H9 (cell line): ENCODE results near the gene TYW3. TPM values are rescaled to one million over a fixed set of nuclear protein-coding genes. Genes with fewer than 3 reads are reported as not detected.

Experiments used
- DNase-seq: peaks from one replicate; pipeline ENCODE4 v3.0.0-alpha.2; 2017
- H2AFZ ChIP-seq: one replicate; pipeline ENCODE4 v1.6.1; 2013; ENCODE audit warnings: mild to moderate bottlenecking, low read length, control low read depth, moderate library complexity
- H2AK5ac ChIP-seq: 2 replicates; pipeline ENCODE4 v1.6.1; 2013; ENCODE audit warnings: low read length, control low read depth, mixed read lengths; ENCODE audit not compliant: insufficient read length
- H2BK120ac ChIP-seq: one replicate; pipeline ENCODE4 v1.6.1; 2013; ENCODE audit warnings: low read depth, mild to moderate bottlenecking, low read length, control low read depth, inconsistent platforms; ENCODE audit not compliant: poor library complexity, severe bottlenecking
- H2BK12ac ChIP-seq: 2 replicates; pipeline ENCODE4 v1.6.1; 2013; ENCODE audit warnings: low read length, control low read depth, mixed read lengths, low read depth; ENCODE audit not compliant: insufficient read length
- H2BK15ac ChIP-seq: 2 replicates; pipeline ENCODE4 v1.6.1; 2013; ENCODE audit warnings: low read depth, low read length, control low read depth
- H2BK20ac ChIP-seq: one replicate; pipeline ENCODE4 v1.6.1; 2013; ENCODE audit warnings: low read depth, mild to moderate bottlenecking, low read length, control low read depth, inconsistent platforms; ENCODE audit not compliant: poor library complexity, severe bottlenecking
- H2BK5ac ChIP-seq: 2 replicates; pipeline ENCODE4 v1.6.1; 2013; ENCODE audit warnings: low read length, control low read depth, mixed read lengths; ENCODE audit not compliant: insufficient read length
- H3K14ac ChIP-seq: 2 replicates; pipeline ENCODE4 v1.6.1; 2013; ENCODE audit warnings: low read length, control low read depth; ENCODE audit not compliant: insufficient read depth
- H3K18ac ChIP-seq: 2 replicates; pipeline ENCODE4 v1.6.1; 2013; ENCODE audit warnings: low read depth, mild to moderate bottlenecking, mixed read lengths, low read length, control low read depth; ENCODE audit not compliant: insufficient read length
- H3K23ac ChIP-seq: 2 replicates; pipeline ENCODE4 v1.6.1; 2013; ENCODE audit warnings: low read length, control low read depth, mixed read lengths, low read depth; ENCODE audit not compliant: insufficient read length
- H3K23me2 ChIP-seq: 2 replicates; pipeline ENCODE4 v1.6.1; 2013; ENCODE audit warnings: low read depth, mild to moderate bottlenecking, mixed read lengths, low read length, control low read depth; ENCODE audit not compliant: insufficient read length, poor library complexity, severe bottlenecking
- H3K27ac ChIP-seq: 2 replicates; pipeline ENCODE4 v1.5.1; 2013; ENCODE audit warnings: low read length, control low read depth, mixed read lengths, low read depth; ENCODE audit not compliant: insufficient read length
- H3K27me3 ChIP-seq: 2 replicates; pipeline ENCODE4 v1.6.1; 2013; ENCODE audit warnings: low read length, control low read depth, inconsistent platforms; ENCODE audit not compliant: insufficient read depth
- H3K4ac ChIP-seq: 2 replicates; pipeline ENCODE4 v1.6.1; 2013; ENCODE audit warnings: low read depth, mild to moderate bottlenecking, control low read depth, inconsistent platforms, low read length, moderate library complexity
- H3K4me1 ChIP-seq: 2 replicates; pipeline ENCODE4 v1.6.1; 2013; ENCODE audit warnings: low read length, control low read depth, inconsistent platforms; ENCODE audit not compliant: insufficient read depth
- H3K4me2 ChIP-seq: 2 replicates; pipeline ENCODE4 v1.6.1; 2013; ENCODE audit warnings: low read length, control low read depth, mixed read lengths; ENCODE audit not compliant: insufficient read length, insufficient read depth
- H3K56ac ChIP-seq: 2 replicates; pipeline ENCODE4 v1.6.1; 2013; ENCODE audit warnings: low read depth, mild to moderate bottlenecking, mixed read lengths, low read length, control low read depth; ENCODE audit not compliant: insufficient read length
- H3K79me1 ChIP-seq: 2 replicates; pipeline ENCODE4 v1.6.1; 2013; ENCODE audit warnings: low read depth, mild to moderate bottlenecking, moderate library complexity, low read length, control low read depth, inconsistent platforms; ENCODE audit not compliant: insufficient read depth, poor library complexity, severe bottlenecking
- H3K79me2 ChIP-seq: 2 replicates; pipeline ENCODE4 v1.6.1; 2013; ENCODE audit warnings: low read length, control low read depth, inconsistent platforms; ENCODE audit not compliant: insufficient read depth
- H3K9ac ChIP-seq: 2 replicates; pipeline ENCODE4 v1.6.1; 2013; ENCODE audit warnings: low read length, control low read depth, mixed read lengths; ENCODE audit not compliant: insufficient read length; ENCODE audit errors: extremely low read depth
- H3K9me3 ChIP-seq: one replicate; pipeline ENCODE4 v1.6.1; 2013; ENCODE audit warnings: low read depth, low read length, inconsistent platforms; ENCODE audit not compliant: control insufficient read depth
- H3T11ph ChIP-seq: one replicate; pipeline ENCODE4 v1.6.1; 2013; ENCODE audit warnings: mild to moderate bottlenecking, low read length, control low read depth, inconsistent platforms
- H4K20me1 ChIP-seq: one replicate; pipeline ENCODE4 v1.6.1; 2013; ENCODE audit not compliant: control insufficient read depth, insufficient read length, insufficient read depth
- H4K5ac ChIP-seq: 2 replicates; pipeline ENCODE4 v1.6.1; 2013; ENCODE audit warnings: low read depth, mild to moderate bottlenecking, mixed read lengths, low read length, control low read depth; ENCODE audit not compliant: insufficient read length
- H4K8ac ChIP-seq: replicated peaks from 2 replicates; pipeline ENCODE4 v1.6.1; 2013; ENCODE audit warnings: low read length, control low read depth, mixed read lengths, low read depth; ENCODE audit not compliant: insufficient read length
- H4K91ac ChIP-seq: 2 replicates; pipeline ENCODE4 v1.6.1; 2013; ENCODE audit warnings: low read depth, mild to moderate bottlenecking, moderate library complexity, mixed read lengths, low read length, control low read depth; ENCODE audit not compliant: insufficient read length
- H3K27ac Mint-ChIP-seq, 3 experiments: 2 replicates in 2 of 3; 3 replicates in 1 of 3; pipeline ENCODE4 v1.8.0; 2020 to 2021; ENCODE audit warnings: mixed read lengths in 3 of 3, mild to moderate bottlenecking in 1 of 3, moderate library complexity in 1 of 3
- H3K27me3 Mint-ChIP-seq: 2 replicates; pipeline ENCODE4 v1.8.0; 2021; ENCODE audit warnings: low read depth, mild to moderate bottlenecking, moderate library complexity, mixed read lengths
- H3K36me3 Mint-ChIP-seq, 3 experiments: 2 replicates in 2 of 3; 3 replicates in 1 of 3; pipeline ENCODE4 v1.8.0; 2020 to 2021; ENCODE audit warnings: low read depth in 3 of 3, mixed read lengths in 3 of 3; ENCODE audit not compliant: insufficient read depth in 1 of 3
- H3K4me1 Mint-ChIP-seq, 2 experiments: 2 replicates each; pipeline ENCODE4 v1.8.0; 2020; ENCODE audit warnings: mixed read lengths in 2 of 2
- H3K4me3 Mint-ChIP-seq, 2 experiments: 2 replicates in 1 of 2; 3 replicates in 1 of 2; pipeline ENCODE4 v1.8.0; 2020 to 2021; ENCODE audit warnings: mild to moderate bottlenecking in 2 of 2, mixed read lengths in 2 of 2, moderate library complexity in 1 of 2
- H3K9me3 Mint-ChIP-seq, 2 experiments: 2 replicates in 1 of 2; 3 replicates in 1 of 2; pipeline ENCODE4 v1.8.0; 2020; ENCODE audit warnings: mild to moderate bottlenecking in 2 of 2, mixed read lengths in 2 of 2, moderate library complexity in 1 of 2
- WGBS: extraction: QIAGEN DNeasy Blood & Tissue Kit; methylation state at CpG from one replicate; pipeline ENCODE4 v1.1.7; 2013; ENCODE audit warnings: missing lambda C conversion rate, low lambda C conversion rate, mixed read lengths; ENCODE audit not compliant: insufficient read length; ENCODE audit errors: extremely low coverage; 5-methylcytosine and 5-hydroxymethylcytosine counted together
- total RNA-seq: library from RNA; stranded (reverse); gene quantifications from 2 replicates; pipeline ENCODE4 v1.2.1, GENCODE V29; 2021
- TF ChIP-seq, protein P1 (sequence below): fragments of 200-600 bp; sonication (generic); conservative IDR thresholded peaks from 3 replicates; pipeline ENCODE4 v1.8.0; 2021; ENCODE audit warnings: antibody characterized with exemption, mild to moderate bottlenecking

Gene TYW3
- total RNA-seq, 1 experiment from 2014 or later, result 10.9 TPM

DNA sequence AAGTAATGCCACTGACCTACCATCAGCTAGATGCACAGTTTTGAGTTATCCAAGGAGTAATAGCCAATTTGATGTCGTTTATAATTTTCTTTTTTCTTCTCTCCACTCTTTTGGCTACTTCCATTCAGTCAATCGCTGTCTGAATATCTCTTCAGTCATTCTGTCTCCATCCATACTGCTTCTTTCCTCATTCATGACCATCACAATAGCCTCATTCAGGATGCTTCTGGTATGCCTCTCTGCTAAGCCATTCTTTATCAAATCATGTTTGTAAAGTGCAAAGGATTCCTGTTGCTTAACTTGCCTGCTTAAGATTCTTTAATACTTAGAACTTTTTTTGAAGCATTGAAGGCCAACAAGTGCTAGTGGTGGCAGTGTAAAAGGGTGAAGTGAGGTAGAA is 20.2 kb downstream of the TYW3 start:
- no peaks in the 10 kb centered on the region for H4K20me1 ChIP-seq
- H3K9ac ChIP-seq, result no peak overlapping the region
- no peak overlapping the region for H4K91ac ChIP-seq
- H3K23me2 ChIP-seq, result no peaks in the 10 kb centered on the region
- H3K56ac ChIP-seq, result no peak overlapping the region
- H2BK120ac ChIP-seq, result no peak overlapping the region
- TF ChIP-seq, protein P1, sequence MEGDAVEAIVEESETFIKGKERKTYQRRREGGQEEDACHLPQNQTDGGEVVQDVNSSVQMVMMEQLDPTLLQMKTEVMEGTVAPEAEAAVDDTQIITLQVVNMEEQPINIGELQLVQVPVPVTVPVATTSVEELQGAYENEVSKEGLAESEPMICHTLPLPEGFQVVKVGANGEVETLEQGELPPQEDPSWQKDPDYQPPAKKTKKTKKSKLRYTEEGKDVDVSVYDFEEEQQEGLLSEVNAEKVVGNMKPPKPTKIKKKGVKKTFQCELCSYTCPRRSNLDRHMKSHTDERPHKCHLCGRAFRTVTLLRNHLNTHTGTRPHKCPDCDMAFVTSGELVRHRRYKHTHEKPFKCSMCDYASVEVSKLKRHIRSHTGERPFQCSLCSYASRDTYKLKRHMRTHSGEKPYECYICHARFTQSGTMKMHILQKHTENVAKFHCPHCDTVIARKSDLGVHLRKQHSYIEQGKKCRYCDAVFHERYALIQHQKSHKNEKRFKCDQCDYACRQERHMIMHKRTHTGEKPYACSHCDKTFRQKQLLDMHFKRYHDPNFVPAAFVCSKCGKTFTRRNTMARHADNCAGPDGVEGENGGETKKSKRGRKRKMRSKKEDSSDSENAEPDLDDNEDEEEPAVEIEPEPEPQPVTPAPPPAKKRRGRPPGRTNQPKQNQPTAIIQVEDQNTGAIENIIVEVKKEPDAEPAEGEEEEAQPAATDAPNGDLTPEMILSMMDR, result no peak
- no peak overlapping the region for H3T11ph ChIP-seq
- Mint-ChIP-seq H3K4me3 (no peak overlapping the region), H3K27me3 (peaks cover 3% of the 10 kb centered on the region; the same call in 1 of the 2 replicates), H3K4me1 (peaks cover 10 to 15% of the 10 kb centered on the region in 2 experiments), H3K36me3 (peaks cover 35 to 78% (median 42%) of the 10 kb centered on the region in 3 experiments), H3K27ac (peak overlapping the region in 2 of 3 experiments; percentile 0 to 76; a peak in 3 of 7 replicates), H3K9me3 (peaks cover 28 to 29% of the 10 kb centered on the region in 2 experiments)
- no peak for DNase-seq
- H2BK15ac ChIP-seq, result no peak overlapping the region
- peaks cover 2% of the 10 kb centered on the region; the same call in 1 of the 2 replicates for H3K4me1 ChIP-seq
- no peak overlapping the region for H3K18ac ChIP-seq
- H3K4me2 ChIP-seq, result no peak overlapping the region
- no peaks in the 10 kb centered on the region for H3K27me3 ChIP-seq
- no peak overlapping the region for H3K27ac ChIP-seq
- no peak overlapping the region for H4K5ac ChIP-seq
- no peak overlapping the region for H2BK12ac ChIP-seq
- H2BK5ac ChIP-seq, result no peak overlapping the region
- no peak overlapping the region for H2BK20ac ChIP-seq
- no peak overlapping the region for H2AK5ac ChIP-seq
- no peaks in the 10 kb centered on the region for H3K9me3 ChIP-seq
- no peak overlapping the region for H3K14ac ChIP-seq
- H3K4ac ChIP-seq, result no peak overlapping the region
- H3K79me2 ChIP-seq, result no peaks in the 10 kb centered on the region
- no peaks in the 10 kb centered on the region for H3K79me1 ChIP-seq
- H4K8ac ChIP-seq, result no peak overlapping the region
- no CpG with 5 or more reads among the region's 2 CpGs for WGBS
- H3K23ac ChIP-seq, result no peak overlapping the region
- no peak overlapping the region for H2AFZ ChIP-seq
